GM12875 (cell line): ENCODE results near the gene SDC1.

Experiments used
- H3K4me3 ChIP-seq: one replicate; pipeline ENCODE4 v1.5.1; 2011; ENCODE audit warnings: low read depth, low read length, control low read depth
- CTCF ChIP-seq: IDR thresholded peaks from 2 replicates; pipeline ENCODE4 v1.5.1; 2011; ENCODE audit warnings: low read depth, mild to moderate bottlenecking, control low read depth, inconsistent platforms, low read length, moderate library complexity, borderline replicate concordance; ENCODE audit not compliant: insufficient read depth

SDC1 gene

DNA sequence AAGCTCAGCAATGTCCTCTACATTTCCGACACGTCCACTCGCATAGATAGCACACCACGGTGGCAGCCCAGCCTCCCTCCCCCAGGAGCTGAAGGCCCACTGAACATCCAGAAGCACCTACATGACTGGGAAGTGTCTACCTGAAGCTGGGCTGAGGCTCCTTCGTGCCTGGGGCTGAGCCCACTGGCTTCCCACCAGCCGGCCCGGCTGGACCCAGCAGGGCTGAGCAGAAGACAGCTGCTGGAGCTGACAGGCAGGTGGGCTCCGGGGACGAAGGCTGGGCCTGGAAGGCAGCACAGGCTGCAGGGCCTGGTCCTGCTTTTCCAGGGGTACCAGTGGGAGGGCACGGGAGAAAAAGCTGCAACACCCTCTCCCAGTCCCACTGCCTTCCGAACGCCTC lies 13.5 kb downstream of the SDC1 start:
- TF ChIP-seq CTCF, result no peak

DNA sequence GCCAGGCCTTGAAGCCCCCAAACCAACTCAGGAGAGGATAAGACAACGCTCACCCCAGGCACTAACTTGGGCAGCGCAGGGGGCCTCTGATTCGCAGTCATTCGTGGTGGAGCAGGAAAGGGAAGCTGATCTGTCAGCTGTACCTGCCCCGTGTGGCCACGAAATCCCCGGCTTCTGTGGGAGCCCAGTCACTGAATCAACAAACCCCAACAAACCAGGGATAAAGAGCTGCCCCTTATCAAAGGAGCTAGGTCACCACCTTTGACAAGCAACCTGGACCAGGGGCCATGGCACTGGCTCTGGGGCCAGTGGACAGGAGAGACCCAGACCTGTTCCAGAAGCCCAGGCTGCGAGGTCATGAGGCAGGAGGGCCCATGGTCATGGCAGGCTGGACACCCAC lies 14.5 kb downstream of the SDC1 start:
- 0 out of 2 replicates have a peak, but pooled peaks have one; percentile 0 for TF ChIP-seq CTCF
- no peak overlapping the region for H3K4me3 ChIP-seq

More for the DNA sequence above, 13.5 kb downstream of the SDC1 start:
- no peak overlapping the region for H3K4me3 ChIP-seq

DNA sequence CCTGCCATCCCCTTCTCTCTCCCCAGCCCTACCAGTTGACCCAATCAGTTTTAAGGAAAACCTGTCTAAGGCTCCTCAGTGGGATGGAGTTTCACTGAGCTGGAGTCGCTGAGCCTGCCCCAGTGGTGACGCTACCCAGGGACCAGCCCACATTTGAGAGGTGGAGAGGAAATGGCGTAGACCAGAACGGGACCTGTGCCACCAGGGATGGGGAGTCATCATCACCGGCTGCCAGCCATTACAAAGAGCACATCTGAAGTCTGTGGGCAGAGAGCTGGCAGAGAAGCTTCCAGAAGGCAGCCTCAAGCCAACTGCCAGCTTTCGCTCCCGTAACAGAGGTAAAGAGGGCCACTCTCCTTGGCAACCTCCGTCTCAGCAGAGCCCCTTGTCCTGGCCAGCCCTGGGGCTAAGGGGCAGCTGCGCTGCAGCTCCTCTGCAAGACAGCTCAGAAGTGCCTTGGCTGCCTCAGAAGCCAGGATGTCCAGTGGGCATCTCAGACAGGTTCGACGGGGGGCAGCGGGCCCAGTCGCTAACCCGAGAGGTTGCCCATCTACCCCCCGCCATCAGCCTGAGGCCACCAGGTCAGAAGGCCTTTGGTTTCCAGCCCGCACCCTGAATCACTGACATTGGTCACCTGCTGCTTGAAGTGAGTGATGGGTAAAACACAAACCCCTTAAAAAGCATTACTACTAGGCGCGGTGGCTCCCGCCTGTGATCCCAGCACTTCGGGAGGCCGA lies 15.4 kb downstream of the SDC1 start:
- no peak overlapping the region for H3K4me3 ChIP-seq
- TF ChIP-seq CTCF, result no peak

DNA sequence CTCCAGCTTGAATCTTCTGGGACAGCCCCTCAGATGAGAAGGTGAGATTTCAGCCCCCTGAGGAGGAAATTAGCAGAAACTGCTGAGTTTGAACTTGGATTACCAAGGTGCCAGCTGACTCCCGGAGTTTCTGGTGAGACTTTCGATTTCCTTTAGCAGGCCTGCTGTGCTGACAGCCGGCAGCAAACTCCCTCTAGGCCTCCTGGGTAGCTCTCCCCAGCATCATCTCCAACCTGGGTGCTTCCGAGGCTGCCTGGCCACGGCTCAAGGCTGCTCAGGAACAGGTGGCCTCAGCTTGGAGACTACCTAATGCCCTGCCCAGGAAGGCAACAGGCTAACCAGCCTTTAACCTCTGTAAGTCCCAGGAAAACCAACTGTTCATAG lies 16.5 kb downstream of the SDC1 start:
- no peak overlapping the region for H3K4me3 ChIP-seq
- TF ChIP-seq CTCF, result no peak

- no peak for TF ChIP-seq CTCF
- no peak overlapping the region for H3K4me3 ChIP-seq
Observed at GRCh38 chr2:20207051-20207450, 17.9 kb downstream of the SDC1 start.

GRCh38 chr2:20205915-20206524 lies 18.9 kb downstream of the SDC1 start:
- TF ChIP-seq CTCF, result no peak
- H3K4me3 ChIP-seq, result no peak overlapping the region

- no peak for TF ChIP-seq CTCF
- H3K4me3 ChIP-seq, result no peak overlapping the region
Observed at GRCh38 chr2:20205069-20205468, 19.9 kb downstream of the SDC1 start.
